Neural cell (in vitro differentiated cells): Measurements from ENCODE around the gene MSI2. TPM values are rescaled to one million over a fixed set of nuclear protein-coding genes. Genes with fewer than 3 reads are reported as not detected.

Experiments used
- H2AFZ ChIP-seq: fragments of 200-600, 300-800 bp; sonication (generic), shearing (Covaris generic); 2 replicates; pipeline ENCODE4 v1.6.0; 2014; ENCODE audit warnings: low read depth, mild to moderate bottlenecking, antibody characterized with exemption, low read length, moderate library complexity
- H3F3A ChIP-seq: fragments of 200-600 bp; shearing (Covaris generic); 2 replicates; pipeline ENCODE4 v1.6.1; 2016; ENCODE audit warnings: mild to moderate bottlenecking, moderate library complexity, mixed read lengths, antibody characterized with exemption, low read length; ENCODE audit not compliant: insufficient read depth, poor library complexity, severe bottlenecking
- H3K27ac ChIP-seq: fragments of 200-600, 300-800 bp; sonication (generic), shearing (Covaris generic); 2 replicates; pipeline ENCODE4 v1.5.1; 2014; ENCODE audit warnings: mild to moderate bottlenecking, low read length, moderate library complexity
- H3K27me3 ChIP-seq: fragments of 300-800, 200-600 bp; sonication (generic), shearing (Covaris generic); 2 replicates; pipeline ENCODE4 v1.6.0; 2014; ENCODE audit warnings: mild to moderate bottlenecking, low read depth, low read length, moderate library complexity; ENCODE audit not compliant: insufficient read depth
- H3K36me3 ChIP-seq: fragments of 300-800, 200-600 bp; sonication (generic), shearing (Covaris generic); 2 replicates; pipeline ENCODE4 v1.5.1; 2014; ENCODE audit warnings: mild to moderate bottlenecking, antibody characterized with exemption, low read length, moderate library complexity; ENCODE audit not compliant: insufficient read depth
- H3K4me2 ChIP-seq: fragments of 300-800, 200-600 bp; sonication (generic), shearing (Covaris generic); 2 replicates; pipeline ENCODE4 v1.6.0; 2014; ENCODE audit warnings: mild to moderate bottlenecking, low read length
- H3K4me3 ChIP-seq: fragments of 300-800, 200-600 bp; sonication (generic), shearing (Covaris generic); 2 replicates; pipeline ENCODE4 v1.5.1; 2014; ENCODE audit warnings: mild to moderate bottlenecking, low read length, moderate library complexity
- H3K79me2 ChIP-seq: fragments of 200-600 bp; shearing (Covaris generic); replicated peaks from 2 replicates; pipeline ENCODE4 v1.6.0; 2014; ENCODE audit warnings: mild to moderate bottlenecking, low read length, moderate library complexity; ENCODE audit not compliant: insufficient read depth
- H3K9ac ChIP-seq: fragments of 300-800, 200-600 bp; sonication (generic), shearing (Covaris generic); 2 replicates; pipeline ENCODE4 v1.6.1; 2016; ENCODE audit warnings: mild to moderate bottlenecking, low read length, mixed read lengths
- H3K9me2 ChIP-seq: fragments of 200-600 bp; shearing (Covaris generic); 2 replicates; pipeline ENCODE4 v1.6.1; 2016; ENCODE audit warnings: mild to moderate bottlenecking, low read length, mixed read lengths; ENCODE audit not compliant: insufficient read depth
- H3K9me3 ChIP-seq: fragments of 200-600, 300-800 bp; sonication (generic), shearing (Covaris generic); 2 replicates; pipeline ENCODE4 v1.6.1; 2016; ENCODE audit warnings: mild to moderate bottlenecking, mixed run types, low read length, moderate library complexity, mixed read lengths
- H4K20me1 ChIP-seq: fragments of 200-600 bp; shearing (Covaris generic); 2 replicates; pipeline ENCODE4 v1.6.1; 2016; ENCODE audit warnings: mild to moderate bottlenecking, mixed run types; ENCODE audit not compliant: insufficient read depth
- EP300 ChIP-seq: fragments of 450-650 bp; conservative IDR thresholded peaks from 2 replicates; pipeline ENCODE4 v1.6.1; 2014; ENCODE audit warnings: antibody characterized with exemption, mild to moderate bottlenecking, moderate library complexity; ENCODE audit not compliant: poor library complexity, severe bottlenecking
- EZH2 ChIP-seq: fragments of 200-600, 300-800 bp; shearing (Covaris generic), sonication (generic); IDR thresholded peaks from 2 replicates; pipeline ENCODE4 v1.6.1; 2014; ENCODE audit warnings: antibody characterized with exemption, low read length, borderline replicate concordance, mild to moderate bottlenecking; ENCODE audit not compliant: insufficient read depth, poor library complexity, severe bottlenecking
- MXI1 ChIP-seq: fragments of 450-650 bp; conservative IDR thresholded peaks from 2 replicates; pipeline ENCODE4 v1.6.1; 2014; ENCODE audit warnings: antibody characterized with exemption, mild to moderate bottlenecking; ENCODE audit not compliant: poor library complexity, severe bottlenecking
- POLR2AphosphoS5 ChIP-seq: IDR thresholded peaks from 2 replicates; pipeline ENCODE4 v1.6.1; 2012
- RAD21 ChIP-seq: fragments of 450-650 bp; conservative IDR thresholded peaks from 2 replicates; pipeline ENCODE4 v1.6.1; 2014; ENCODE audit warnings: antibody characterized with exemption, mild to moderate bottlenecking, moderate library complexity
- REST ChIP-seq: IDR thresholded peaks from 2 replicates; pipeline ENCODE4 v1.6.1; 2012; ENCODE audit warnings: borderline replicate concordance
- SMC3 ChIP-seq: fragments of 450-650 bp; conservative IDR thresholded peaks from 2 replicates; pipeline ENCODE4 v1.6.1; 2014; ENCODE audit warnings: antibody characterized with exemption, mild to moderate bottlenecking, moderate library complexity; ENCODE audit not compliant: poor library complexity
- TAF1 ChIP-seq: IDR thresholded peaks from 2 replicates; pipeline ENCODE4 v1.6.1; 2012; ENCODE audit warnings: low read depth
- polyA plus RNA-seq: library from polyadenylated mRNA; depleted of rRNA; stranded (reverse); fragments of >200 nt; gene quantifications from 2 replicates; pipeline ENCODE4 v1.2.3, GENCODE V29; 2014
- TF ChIP-seq, protein P1 (sequence below): fragments of 450-650 bp; IDR thresholded peaks from 2 replicates; pipeline ENCODE4 v1.5.1; 2014; ENCODE audit warnings: antibody characterized with exemption, mild to moderate bottlenecking, moderate library complexity; ENCODE audit not compliant: poor library complexity, severe bottlenecking

The MSI2 gene
- polyA plus RNA-seq, 1 donor from 2014 or later: 61.4 TPM

- H3K4me2 ChIP-seq: no peak overlapping the region
- peaks cover 44% of the 10 kb centered on the region for H3K79me2 ChIP-seq
- peak overlapping the region; percentile 37 for H3K27ac ChIP-seq
- no peaks in the 10 kb centered on the region for H3K9me2 ChIP-seq
- no peaks in the 10 kb centered on the region for H3K27me3 ChIP-seq
- no peak for TF ChIP-seq TAF1
- TF ChIP-seq RAD21: no peak
- peak; percentile 39 for TF ChIP-seq REST
- no peak for TF ChIP-seq SMC3
- TF ChIP-seq POLR2AphosphoS5: peak; percentile 22
- TF ChIP-seq, protein P1, sequence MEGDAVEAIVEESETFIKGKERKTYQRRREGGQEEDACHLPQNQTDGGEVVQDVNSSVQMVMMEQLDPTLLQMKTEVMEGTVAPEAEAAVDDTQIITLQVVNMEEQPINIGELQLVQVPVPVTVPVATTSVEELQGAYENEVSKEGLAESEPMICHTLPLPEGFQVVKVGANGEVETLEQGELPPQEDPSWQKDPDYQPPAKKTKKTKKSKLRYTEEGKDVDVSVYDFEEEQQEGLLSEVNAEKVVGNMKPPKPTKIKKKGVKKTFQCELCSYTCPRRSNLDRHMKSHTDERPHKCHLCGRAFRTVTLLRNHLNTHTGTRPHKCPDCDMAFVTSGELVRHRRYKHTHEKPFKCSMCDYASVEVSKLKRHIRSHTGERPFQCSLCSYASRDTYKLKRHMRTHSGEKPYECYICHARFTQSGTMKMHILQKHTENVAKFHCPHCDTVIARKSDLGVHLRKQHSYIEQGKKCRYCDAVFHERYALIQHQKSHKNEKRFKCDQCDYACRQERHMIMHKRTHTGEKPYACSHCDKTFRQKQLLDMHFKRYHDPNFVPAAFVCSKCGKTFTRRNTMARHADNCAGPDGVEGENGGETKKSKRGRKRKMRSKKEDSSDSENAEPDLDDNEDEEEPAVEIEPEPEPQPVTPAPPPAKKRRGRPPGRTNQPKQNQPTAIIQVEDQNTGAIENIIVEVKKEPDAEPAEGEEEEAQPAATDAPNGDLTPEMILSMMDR: no peak
- no peak for TF ChIP-seq EZH2
- TF ChIP-seq MXI1: no peak
- no peaks in the 10 kb centered on the region for H3F3A ChIP-seq
- H3K9me3 ChIP-seq: no peaks in the 10 kb centered on the region
- no peak overlapping the region for H3K9ac ChIP-seq
- peak overlapping the region; percentile 22 for H3K4me3 ChIP-seq
- no peaks in the 10 kb centered on the region for H3K36me3 ChIP-seq
- no peak overlapping the region for H2AFZ ChIP-seq
- no peaks in the 10 kb centered on the region for H4K20me1 ChIP-seq
These were observed 140.2 kb downstream of the MSI2 start for GRCh38 chr17:57396511-57396921.

DNA sequence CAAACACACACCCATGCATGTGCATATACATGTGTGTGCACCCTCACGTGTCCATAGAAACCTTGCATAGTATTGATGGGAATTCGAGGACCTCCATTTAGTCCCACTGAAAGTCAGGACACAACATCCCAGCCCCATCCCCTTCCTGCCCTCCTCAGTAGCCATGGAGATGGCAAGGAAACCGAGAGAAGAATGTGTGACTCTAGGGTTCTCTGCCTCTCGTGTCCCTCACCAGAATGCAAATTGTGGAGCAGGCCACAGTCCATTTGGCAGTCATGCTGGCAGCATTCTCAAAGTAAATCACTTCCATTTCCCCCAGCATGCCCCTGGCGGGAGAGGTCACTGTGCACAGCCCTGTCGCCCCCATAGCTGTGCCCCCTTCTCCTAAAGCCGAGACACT lies 141.1 kb downstream of the MSI2 start:
- Histone ChIP-seq H4K20me1 (no peaks in the 10 kb centered on the region), H3K9ac (no peak overlapping the region), H3K27ac (no peak overlapping the region)

More for the DNA sequence above, 141.1 kb downstream of the MSI2 start:
- no peaks in the 10 kb centered on the region for H3K27me3 ChIP-seq
- no peak overlapping the region for H3K4me2 ChIP-seq
- H3K4me3 ChIP-seq: no peak overlapping the region
- H3K9me3 ChIP-seq: no peaks in the 10 kb centered on the region
- H3K36me3 ChIP-seq: no peaks in the 10 kb centered on the region
- TF ChIP-seq RAD21: no peak
- no peak for TF ChIP-seq POLR2AphosphoS5
- TF ChIP-seq REST: no peak
- TF ChIP-seq EZH2: no peak
- no peak for TF ChIP-seq MXI1
- TF ChIP-seq EP300: no peak
- no peak for TF ChIP-seq SMC3
- TF ChIP-seq TAF1: no peak
- TF ChIP-seq, protein P1: no peak
- H2AFZ ChIP-seq: no peak overlapping the region
- no peaks in the 10 kb centered on the region for H3K9me2 ChIP-seq
- H3K79me2 ChIP-seq: peaks cover 39% of the 10 kb centered on the region
- no peaks in the 10 kb centered on the region for H3F3A ChIP-seq
